ENCODE results near the gene ABCF2.

GRCh38 chr7:151168787-151169162, 58.2 kb downstream of the ABCF2 start:
- no peak for TF ChIP-seq HNF4G (IDR thresholded peaks at IDR 0.05)
- TF ChIP-seq RAD21 (IDR thresholded peaks at IDR 0.05) = no peak
- TF ChIP-seq YY1 (IDR thresholded peaks at IDR 0.05) = no peak
- TF ChIP-seq GABPA (IDR thresholded peaks at IDR 0.05 in 1 of 2, conservative IDR thresholded peaks at IDR 0.05 in 1 of 2) = no peak
- TF ChIP-seq FOXA2 (IDR thresholded peaks at IDR 0.05) = no peak
- no peak for TF ChIP-seq SP1 (IDR thresholded peaks at IDR 0.05)
- TF ChIP-seq MAX (IDR thresholded peaks at IDR 0.05) = no peak
- TF ChIP-seq CTCF (IDR thresholded peaks at IDR 0.05; ENCODE audit: low read depth, low read length, missing input control) = no peak
- no peak for TF ChIP-seq REST (IDR thresholded peaks at IDR 0.05)
- no peak for TF ChIP-seq JUND (IDR thresholded peaks at IDR 0.05)
- no peak for TF ChIP-seq TAF1 (conservative IDR thresholded peaks at IDR 0.05)
- no peak for TF ChIP-seq NR2F2 (IDR thresholded peaks at IDR 0.05)
- TF ChIP-seq ATF3 (IDR thresholded peaks at IDR 0.05) = no peak
- TF ChIP-seq EGR1 (IDR thresholded peaks at IDR 0.05; ENCODE audit: low read depth in 2 of 2) = no peak
